Ovary (tissue), 9 donors: Measurements from ENCODE around the gene TNFRSF25. TPM values are rescaled to one million over a fixed set of nuclear protein-coding genes. Genes with fewer than 3 reads are reported as not detected.

Source experiments
- DNase-seq, 5 donors: peaks; one replicate each; pipeline ENCODE4 v3.0.0-alpha.2; 2019 to 2020
- H3K27ac ChIP-seq, 2 donors: fragments of 200-600 bp; one replicate each; pipeline versions ENCODE4 v1.5.1 to v1.8.0; 2019 to 2022
- H3K27me3 ChIP-seq: fragments of 200-600 bp; one replicate; pipeline ENCODE4 v1.8.0; 2022
- H3K36me3 ChIP-seq: fragments of 200-600 bp; sonication (generic); one replicate; pipeline ENCODE4 v1.5.1; 2019
- H3K4me1 ChIP-seq: one replicate; pipeline ENCODE4 v1.8.1; 2013; ENCODE audit warnings: mild to moderate bottlenecking, moderate library complexity; ENCODE audit not compliant: insufficient read depth
- H3K4me3 ChIP-seq: fragments of 200-600 bp; sonication (generic); one replicate; pipeline ENCODE4 v1.5.1; 2017
- H3K9me3 ChIP-seq, 2 donors: fragments of 200-600 bp in 1 of 2; sonication (generic) in 1 of 2; one replicate each; pipeline versions ENCODE4 v1.5.1 to v1.8.1; 2013 to 2019; ENCODE audit warnings: mild to moderate bottlenecking in 1 of 2, moderate library complexity in 1 of 2
- EP300 ChIP-seq: sonication (generic); formaldehyde crosslinking; IDR thresholded peaks from one replicate; pipeline ENCODE4 v1.6.1; 2017; ENCODE audit warnings: antibody characterized with exemption
- POLR2A ChIP-seq: fragments of 450-650 bp; IDR thresholded peaks from one replicate; pipeline ENCODE4 v1.6.1; 2017; ENCODE audit warnings: antibody characterized with exemption, mild to moderate bottlenecking, moderate library complexity
- WGBS, 3 donors: extraction: QIAGEN DNeasy Blood & Tissue Kit in 1 of 3; methylation state at CpG; one replicate each; pipeline versions ENCODE4 v1.1.5 to v1.1.7; 2013 to 2017; 5-methylcytosine and 5-hydroxymethylcytosine counted together
- intact Hi-C, 4 donors: fragments of 100-400 bp; cut with DNase I; formaldehyde crosslinking; loops; one replicate each; pipeline versions ENCODE4 v1.11.0 to v1.15.1; 2022 to 2023
- microRNA-seq, 3 donors: library from miRNA; unstranded; fragments of <30 nt; microRNA quantifications; one replicate each; pipeline versions ENCODE4 to v1.2.0, GENCODE V29; 2019 to 2020
- polyA plus RNA-seq, 2 donors: library from polyadenylated mRNA; stranded (reverse); fragments of 200-250 nt in 1 of 2; fragments of 350-450 nt in 1 of 2; fragmentation: Illumina TruSeq in 1 of 2; extraction: RNeasy Lipid Tissue Mini Kit (QIAGEN cat#74804) in 1 of 2; gene quantifications; one replicate each; pipeline ENCODE4 v1.2.3, GENCODE V29; 2013 to 2014
- small RNA-seq: library from RNA; depleted of rRNA; stranded (forward); fragments of <200 nt; gene quantifications from one replicate; pipeline ENCODE3, GENCODE V24; 2016
- total RNA-seq, 7 donors: library from RNA; depleted of rRNA in 2 of 7; stranded (reverse); fragments of >200 nt in 2 of 7; fragmentation: NEBNext Ultra II Directional in 3 of 7; extraction: Animal tissue kit (Norgen Biotek cat#: 25700) in 3 of 7; gene quantifications; one replicate each; pipeline versions ENCODE4 v1.1.0 to v1.2.4, GENCODE V29; 2016 to 2023
- TF ChIP-seq, protein P1 (sequence below), 3 donors: fragments of 450-650 bp in 2 of 3; fragments of 200-600 bp in 1 of 3; IDR thresholded peaks; one replicate each; pipeline versions ENCODE4 v1.5.1 to v1.8.0; 2016 to 2022; ENCODE audit warnings: antibody characterized with exemption in 3 of 3, mild to moderate bottlenecking in 1 of 3
- donor health status: DM: no; HTN: no; CAD: no; lungs with moderate emphysema.
- donor health status: DM: no; HTN: no; CAD: no.
- donor health status: Bipolar disorder and iron deficiency.
- donor health status: DM: yes; HTN: yes; CAD: no.
- donor health status: DM: no; HTN: no; CAD: no.
- donor health status: DM: yes; HTN: yes; CAD: no.

Gene TNFRSF25
- total and polyA plus RNA-seq, 9 donors = 1.7 to 13.1 (median 7.7) TPM

DNA sequence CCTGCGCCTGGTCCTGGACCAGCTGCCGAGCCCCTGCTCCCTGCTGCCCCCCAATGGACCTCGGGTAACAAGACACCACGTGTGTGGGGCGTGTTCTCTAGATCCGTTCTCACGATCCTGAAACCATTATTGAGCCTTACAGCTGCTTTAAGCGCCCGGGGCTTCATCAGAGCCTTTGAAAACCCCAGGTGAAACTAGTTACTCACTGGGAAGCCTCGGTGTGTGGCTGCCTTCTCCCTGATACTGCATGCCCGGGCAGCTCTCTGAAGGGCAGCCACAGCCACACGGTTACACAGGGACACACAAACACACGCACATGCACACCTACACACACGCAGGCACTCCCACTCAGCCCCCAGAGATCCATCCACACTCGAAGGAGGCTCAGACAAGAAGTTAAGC is 51.5 kb downstream of the TNFRSF25 start:
- no peak for TF ChIP-seq POLR2A
- TF ChIP-seq EP300 = no peak
- TF ChIP-seq, protein P1, sequence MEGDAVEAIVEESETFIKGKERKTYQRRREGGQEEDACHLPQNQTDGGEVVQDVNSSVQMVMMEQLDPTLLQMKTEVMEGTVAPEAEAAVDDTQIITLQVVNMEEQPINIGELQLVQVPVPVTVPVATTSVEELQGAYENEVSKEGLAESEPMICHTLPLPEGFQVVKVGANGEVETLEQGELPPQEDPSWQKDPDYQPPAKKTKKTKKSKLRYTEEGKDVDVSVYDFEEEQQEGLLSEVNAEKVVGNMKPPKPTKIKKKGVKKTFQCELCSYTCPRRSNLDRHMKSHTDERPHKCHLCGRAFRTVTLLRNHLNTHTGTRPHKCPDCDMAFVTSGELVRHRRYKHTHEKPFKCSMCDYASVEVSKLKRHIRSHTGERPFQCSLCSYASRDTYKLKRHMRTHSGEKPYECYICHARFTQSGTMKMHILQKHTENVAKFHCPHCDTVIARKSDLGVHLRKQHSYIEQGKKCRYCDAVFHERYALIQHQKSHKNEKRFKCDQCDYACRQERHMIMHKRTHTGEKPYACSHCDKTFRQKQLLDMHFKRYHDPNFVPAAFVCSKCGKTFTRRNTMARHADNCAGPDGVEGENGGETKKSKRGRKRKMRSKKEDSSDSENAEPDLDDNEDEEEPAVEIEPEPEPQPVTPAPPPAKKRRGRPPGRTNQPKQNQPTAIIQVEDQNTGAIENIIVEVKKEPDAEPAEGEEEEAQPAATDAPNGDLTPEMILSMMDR (IDR thresholded peaks at IDR 0.05) = no peak
- DNase-seq = no peak
- Histone ChIP-seq H3K4me3 (no peak overlapping the region), H3K36me3 (no peaks in the 10 kb centered on the region), H3K27ac (no peak overlapping the region), H3K4me1 (no peaks in the 10 kb centered on the region), H3K27me3 (no peaks in the 10 kb centered on the region), H3K9me3 (no peaks in the 10 kb centered on the region)
- intact Hi-C loops = loop anchor here in 1 of 4 donors (10.0 kb wide), 1 partner anchor 50 kb away; no protein-coding TSS in a partner anchor
- 2 to 4% (median 3%) methylated on average over 15 of the region's 15 CpGs for WGBS, 3 donors

DNA sequence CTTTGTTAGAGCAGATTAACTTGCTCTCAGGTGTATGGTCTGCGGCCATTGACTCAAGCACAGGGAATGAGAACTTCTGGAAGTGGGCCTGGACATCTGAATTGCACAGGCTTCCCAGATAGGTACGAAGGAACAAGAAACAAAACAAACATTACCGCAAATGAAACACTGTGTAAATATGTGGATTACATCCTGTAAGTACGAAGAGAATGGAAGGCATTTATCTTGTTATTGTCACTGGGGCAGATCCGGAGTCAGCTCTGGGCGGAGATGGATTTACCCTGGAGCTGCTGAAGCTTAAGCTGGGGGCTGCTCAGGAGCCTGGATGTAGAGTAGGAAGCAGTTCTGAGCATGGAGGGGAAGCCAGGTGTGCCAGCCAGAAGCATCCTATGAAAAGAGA is 53.1 kb downstream of the TNFRSF25 start:
- Histone ChIP-seq H3K36me3 (no peaks in the 10 kb centered on the region), H3K27me3 (no peaks in the 10 kb centered on the region), H3K27ac (no peak overlapping the region), H3K4me3 (no peak overlapping the region), H3K9me3 (no peaks in the 10 kb centered on the region), H3K4me1 (no peaks in the 10 kb centered on the region)
- DNase-seq = no peak
- intact Hi-C loops = loop anchor here in 1 of 4 donors (10.0 kb wide), 1 partner anchor 48 kb away; no protein-coding TSS in a partner anchor
- TF ChIP-seq, protein P1 (IDR thresholded peaks at IDR 0.05) = no peak
- TF ChIP-seq EP300 (no peak), POLR2A (no peak)
- 55 to 65% (median 58%) methylated on average over 6 of the region's 6 CpGs for WGBS, 3 donors

Small RNA genes lying within 50 kb of the gene (microRNA-seq; reads per million reads assigned to microRNA genes)
- gene MIR4252 = 0 reads per million in 3 donors

Small RNA genes lying within 50 kb of the gene (small RNA-seq; reads per million reads assigned to genes)
- gene MIR4252 = not detected

Other genes with a start within 250 kb of the TNFRSF25 start
- gene ICMT, start 230.2 kb downstream of the TNFRSF25 start, total RNA-seq = 10 to 100 TPM; 13.2 to 39.3 (median 29.9) TPM
- 10 to 100 TPM; 14.8 to 57.9 TPM for gene ICMT, start 230.2 kb downstream of the TNFRSF25 start, polyA plus RNA-seq
- gene HES3, start 222.0 kb downstream of the TNFRSF25 start, total RNA-seq = not detected
- not detected for gene HES3, start 222.0 kb downstream of the TNFRSF25 start, polyA plus RNA-seq
- gene GPR153, start 205.1 kb downstream of the TNFRSF25 start, total RNA-seq = 10 to 100 TPM in 5 of 7 donors, 1 to 10 TPM in 2; 6.0 to 42.0 (median 17.8) TPM
- gene GPR153, start 205.1 kb downstream of the TNFRSF25 start, polyA plus RNA-seq = 10 to 100 TPM in 1 of 2 donors, 1 to 10 TPM in 1; 4.2 to 11.0 TPM
- 10 to 100 TPM in 4 of 7 donors, 1 to 10 TPM in 3; 8.2 to 16.3 (median 11.3) TPM for gene ACOT7, start 72.4 kb downstream of the TNFRSF25 start, total RNA-seq
- gene ACOT7, start 72.4 kb downstream of the TNFRSF25 start, polyA plus RNA-seq = 10 to 100 TPM in 1 of 2 donors, 1 to 10 TPM in 1; 6.4 to 20.7 TPM
- 1 to 10 TPM in 1 of 7 donors, under 1 TPM in 5, not detected in 1; 0.08 to 9.2 (median 0.43) TPM for gene HES2, start 46.3 kb downstream of the TNFRSF25 start, total RNA-seq
- gene HES2, start 46.3 kb downstream of the TNFRSF25 start, polyA plus RNA-seq = not detected
- 10 to 100 TPM in 1 of 7 donors, 1 to 10 TPM in 4, under 1 TPM in 2; 0.51 to 46.2 (median 1.9) TPM for gene ESPN, start 41.4 kb downstream of the TNFRSF25 start, total RNA-seq
- gene ESPN, start 41.4 kb downstream of the TNFRSF25 start, polyA plus RNA-seq = under 1 TPM in 1 of 2 donors, not detected in 1; 0.11 TPM
- 10 to 100 TPM in 3 of 7 donors, 1 to 10 TPM in 4; 6.2 to 13.1 (median 9.4) TPM for gene PLEKHG5, start 25.5 kb upstream of the TNFRSF25 start, total RNA-seq
- gene PLEKHG5, start 25.5 kb upstream of the TNFRSF25 start, polyA plus RNA-seq = 10 to 100 TPM in 1 of 2 donors, 1 to 10 TPM in 1; 2.0 to 10.2 TPM
- gene NOL9, start 88.3 kb upstream of the TNFRSF25 start, total RNA-seq = 10 to 100 TPM; 12.6 to 38.9 (median 30.0) TPM
- 10 to 100 TPM in 1 of 2 donors, 1 to 10 TPM in 1; 7.2 to 15.5 TPM for gene NOL9, start 88.3 kb upstream of the TNFRSF25 start, polyA plus RNA-seq
- under 1 TPM in 5 of 7 donors, not detected in 2; 0.20 to 0.42 (median 0.33) TPM for gene TAS1R1, start 89.1 kb upstream of the TNFRSF25 start, total RNA-seq
- gene TAS1R1, start 89.1 kb upstream of the TNFRSF25 start, polyA plus RNA-seq = under 1 TPM in 1 of 2 donors, not detected in 1; 0.74 TPM
- 10 to 100 TPM; 20.4 to 42.5 (median 33.7) TPM for gene ZBTB48, start 113.8 kb upstream of the TNFRSF25 start, total RNA-seq
- 10 to 100 TPM in 1 of 2 donors, 1 to 10 TPM in 1; 8.0 to 37.7 TPM for gene ZBTB48, start 113.8 kb upstream of the TNFRSF25 start, polyA plus RNA-seq
- gene KLHL21, start 136.7 kb upstream of the TNFRSF25 start, total RNA-seq = 10 to 100 TPM; 24.1 to 39.6 (median 34.4) TPM
- gene KLHL21, start 136.7 kb upstream of the TNFRSF25 start, polyA plus RNA-seq = 10 to 100 TPM; 14.4 to 40.4 TPM
- 10 to 100 TPM; 11.0 to 32.4 (median 16.5) TPM for gene PHF13, start 147.6 kb upstream of the TNFRSF25 start, total RNA-seq
- 10 to 100 TPM; 13.5 to 14.6 TPM for gene PHF13, start 147.6 kb upstream of the TNFRSF25 start, polyA plus RNA-seq
- gene THAP3, start 158.7 kb upstream of the TNFRSF25 start, total RNA-seq = 10 to 100 TPM; 15.7 to 24.6 (median 18.8) TPM
- 10 to 100 TPM in 1 of 2 donors, 1 to 10 TPM in 1; 5.6 to 33.6 TPM for gene THAP3, start 158.7 kb upstream of the TNFRSF25 start, polyA plus RNA-seq
- 10 to 100 TPM; 10.1 to 42.9 (median 37.1) TPM for gene DNAJC11, start 235.6 kb upstream of the TNFRSF25 start, total RNA-seq
- gene DNAJC11, start 235.6 kb upstream of the TNFRSF25 start, polyA plus RNA-seq = 10 to 100 TPM; 18.8 to 94.5 TPM